ENCODE data around the gene FYN.
"Not testable (repeated sequence)": the region's sequence is repeated elsewhere in the genome, so short reads cannot be mapped to it uniquely, and the experiment has no call there.

Gene FYN

GRCh38 chr6:111686932-111687266 is 186.4 kb downstream of the FYN start:
- DNase-seq (ENCODE audit: low read depth in 2 of 2, low spot score in 1 of 2): no peak

- no peak for DNase-seq (ENCODE audit: low read depth in 2 of 2, low spot score in 1 of 2)
Measured at GRCh38 chr6:111686249-111686931, 186.9 kb downstream of the FYN start.

- no peak for DNase-seq (ENCODE audit: low read depth in 2 of 2, low spot score in 1 of 2)
Measured at GRCh38 chr6:111685526-111685925, 187.7 kb downstream of the FYN start.

- DNase-seq (ENCODE audit: low read depth in 2 of 2, low spot score in 1 of 2): no peak
Measured at GRCh38 chr6:111685058-111685457, 188.2 kb downstream of the FYN start.

GRCh38 chr6:111683749-111684267 is 189.4 kb downstream of the FYN start:
- DNase-seq (ENCODE audit: low read depth in 2 of 2, low spot score in 1 of 2): no peak

GRCh38 chr6:111683157-111683556 is 190.1 kb downstream of the FYN start:
- no peak for DNase-seq (ENCODE audit: low read depth in 2 of 2, low spot score in 1 of 2)

- no peak for DNase-seq (ENCODE audit: low read depth in 2 of 2, low spot score in 1 of 2)
Measured at GRCh38 chr6:111681860-111682259, 191.4 kb downstream of the FYN start.

- DNase-seq (ENCODE audit: low read depth in 2 of 2, low spot score in 1 of 2): not testable (repeated sequence)
Measured at GRCh38 chr6:111680811-111681609, 192.2 kb downstream of the FYN start.

GRCh38 chr6:111680015-111680712 is 193.1 kb downstream of the FYN start:
- DNase-seq (ENCODE audit: low read depth in 2 of 2, low spot score in 1 of 2): no peak

- no peak for DNase-seq (ENCODE audit: low read depth in 2 of 2, low spot score in 1 of 2)
Measured at GRCh38 chr6:111679126-111679858, 194.0 kb downstream of the FYN start.

GRCh38 chr6:111677249-111677990 is 195.8 kb downstream of the FYN start:
- no peak for DNase-seq (ENCODE audit: low read depth in 2 of 2, low spot score in 1 of 2)

GRCh38 chr6:111676383-111676782 is 196.9 kb downstream of the FYN start:
- DNase-seq (ENCODE audit: low read depth in 2 of 2, low spot score in 1 of 2): no peak

GRCh38 chr6:111674883-111675282 is 198.4 kb downstream of the FYN start:
- no peak for DNase-seq (ENCODE audit: low read depth in 2 of 2, low spot score in 1 of 2)

- DNase-seq (ENCODE audit: low read depth in 2 of 2, low spot score in 1 of 2): no peak
Measured at GRCh38 chr6:111674413-111674812, 198.8 kb downstream of the FYN start.

GRCh38 chr6:111673937-111674336 is 199.3 kb downstream of the FYN start:
- DNase-seq (ENCODE audit: low read depth in 2 of 2, low spot score in 1 of 2): no peak

GRCh38 chr6:111673532-111673931 is 199.7 kb downstream of the FYN start:
- no peak for DNase-seq (ENCODE audit: low read depth in 2 of 2, low spot score in 1 of 2)

- no peak for DNase-seq (ENCODE audit: low read depth in 2 of 2, low spot score in 1 of 2)
Measured at GRCh38 chr6:111672761-111673450, 200.3 kb downstream of the FYN start.

- DNase-seq (ENCODE audit: low read depth in 2 of 2, low spot score in 1 of 2): no peak
Measured at GRCh38 chr6:111669326-111669725, 203.9 kb downstream of the FYN start.

- DNase-seq (ENCODE audit: low read depth in 2 of 2, low spot score in 1 of 2): no peak
Measured at GRCh38 chr6:111668410-111668809, 204.8 kb downstream of the FYN start.

GRCh38 chr6:111667931-111668330 is 205.3 kb downstream of the FYN start:
- DNase-seq (ENCODE audit: low read depth in 2 of 2, low spot score in 1 of 2): no peak
